Hepatocyte (in vitro differentiated cells): ENCODE data around the gene FBRSL1. TPM values are rescaled to one million over a fixed set of nuclear protein-coding genes. Genes with fewer than 3 reads are reported as not detected.

Source experiments
- DNase-seq: peaks from one replicate; pipeline ENCODE4 v3.0.0-alpha.2; 2016; ENCODE audit warnings: low spot score
- H2AFZ ChIP-seq: fragments of 200-600 bp; sonication (generic); 2 replicates; pipeline ENCODE4 v1.6.0; 2016; ENCODE audit warnings: antibody characterized with exemption, mild to moderate bottlenecking
- H3K27ac ChIP-seq: fragments of 200-600 bp; sonication (generic); 2 replicates; pipeline ENCODE4 v1.5.1; 2016; ENCODE audit warnings: mild to moderate bottlenecking
- H3K27me3 ChIP-seq: fragments of 200-600 bp; sonication (generic); 2 replicates; pipeline ENCODE4 v1.6.1; 2016
- H3K36me3 ChIP-seq: fragments of 200-600 bp; sonication (generic); replicated peaks from 2 replicates; pipeline ENCODE4 v1.5.1; 2016; ENCODE audit warnings: low read depth; ENCODE audit not compliant: insufficient read depth
- H3K4me1 ChIP-seq: fragments of 200-600 bp; sonication (generic); 2 replicates; pipeline ENCODE4 v1.5.1; 2016; ENCODE audit warnings: mild to moderate bottlenecking, moderate library complexity; ENCODE audit not compliant: insufficient read depth
- H3K4me2 ChIP-seq: fragments of 200-600 bp; sonication (generic); 2 replicates; pipeline ENCODE4 v1.6.0; 2016
- H3K4me3 ChIP-seq: fragments of 200-600 bp; sonication (generic); 2 replicates; pipeline ENCODE4 v1.5.1; 2016; ENCODE audit warnings: mild to moderate bottlenecking
- H3K79me2 ChIP-seq: fragments of 200-600 bp; sonication (generic); 2 replicates; pipeline ENCODE4 v1.6.0; 2017; ENCODE audit warnings: mild to moderate bottlenecking
- H3K9me2 ChIP-seq: fragments of 200-600 bp; sonication (generic); replicated peaks from 2 replicates; pipeline ENCODE4 v1.6.0; 2017; ENCODE audit warnings: mild to moderate bottlenecking; ENCODE audit not compliant: insufficient read depth
- H3K9me3 ChIP-seq: fragments of 200-600 bp; sonication (generic); 2 replicates; pipeline ENCODE4 v1.5.1; 2016; ENCODE audit warnings: low read depth, mild to moderate bottlenecking
- H4K20me1 ChIP-seq: fragments of 200-600 bp; sonication (generic); 2 replicates; pipeline ENCODE4 v1.6.0; 2016; ENCODE audit warnings: mild to moderate bottlenecking; ENCODE audit not compliant: insufficient read depth, poor library complexity, severe bottlenecking
- EZH2 ChIP-seq: fragments of 200-600 bp; sonication (generic); IDR thresholded peaks from 2 replicates; pipeline ENCODE4 v1.6.1; 2016; ENCODE audit warnings: antibody characterized with exemption, mild to moderate bottlenecking, borderline replicate concordance
- EZH2phosphoT487 ChIP-seq: fragments of 200-600 bp; sonication (generic); IDR thresholded peaks from one replicate; pipeline ENCODE4 v1.6.1; 2018; ENCODE audit warnings: antibody characterized with exemption, mild to moderate bottlenecking, low read depth, moderate library complexity; ENCODE audit not compliant: unreplicated experiment, severe bottlenecking
- WGBS: methylation state at CpG from one replicate; pipeline ENCODE4 v1.1.6; 2016; ENCODE audit warnings: low lambda C conversion rate; ENCODE audit errors: missing lambda C conversion rate; 5-methylcytosine and 5-hydroxymethylcytosine counted together
- polyA plus RNA-seq: library from polyadenylated mRNA; unstranded; fragments of >200 nt; fragmentation: Nextera tagmentation; extraction: Ambion mirVana; gene quantifications from 2 replicates; pipeline ENCODE4 v1.2.1, GENCODE V29; 2016
- total RNA-seq: library from RNA; depleted of rRNA; stranded (reverse); fragments of >200 nt; gene quantifications from 2 replicates; pipeline ENCODE4 v1.2.3, GENCODE V29; 2014
- TF ChIP-seq, protein P1 (sequence below): fragments of 200-600 bp; sonication (generic); IDR thresholded peaks from 2 replicates; pipeline ENCODE4 v1.5.1; 2016; ENCODE audit warnings: antibody characterized with exemption, mild to moderate bottlenecking; ENCODE audit not compliant: poor library complexity

The FBRSL1 gene
- total and polyA plus RNA-seq, 2 experiments from 2014 or later = 18.5 to 61.1 TPM

DNA sequence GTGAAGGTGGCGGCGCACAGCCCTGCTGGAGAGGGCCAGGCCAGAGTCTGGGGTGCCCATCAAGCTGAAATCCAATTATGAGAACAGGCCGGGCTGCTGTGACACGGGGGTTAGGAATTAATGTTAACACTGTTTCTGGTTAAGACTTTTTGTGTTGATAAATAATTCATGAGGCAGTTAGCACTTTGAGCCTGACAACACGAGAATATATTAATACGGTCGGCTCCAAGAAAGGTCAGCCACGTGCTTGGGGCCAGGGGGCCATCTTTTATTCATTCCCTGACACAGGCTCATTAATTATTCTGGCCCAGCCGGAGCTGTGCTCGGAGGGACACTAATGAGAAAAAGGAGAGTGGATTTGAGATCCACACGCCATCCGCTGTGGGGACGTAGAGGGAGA lies 45.1 kb downstream of the FBRSL1 start:
- H3K4me2 ChIP-seq = no peak overlapping the region

DNA sequence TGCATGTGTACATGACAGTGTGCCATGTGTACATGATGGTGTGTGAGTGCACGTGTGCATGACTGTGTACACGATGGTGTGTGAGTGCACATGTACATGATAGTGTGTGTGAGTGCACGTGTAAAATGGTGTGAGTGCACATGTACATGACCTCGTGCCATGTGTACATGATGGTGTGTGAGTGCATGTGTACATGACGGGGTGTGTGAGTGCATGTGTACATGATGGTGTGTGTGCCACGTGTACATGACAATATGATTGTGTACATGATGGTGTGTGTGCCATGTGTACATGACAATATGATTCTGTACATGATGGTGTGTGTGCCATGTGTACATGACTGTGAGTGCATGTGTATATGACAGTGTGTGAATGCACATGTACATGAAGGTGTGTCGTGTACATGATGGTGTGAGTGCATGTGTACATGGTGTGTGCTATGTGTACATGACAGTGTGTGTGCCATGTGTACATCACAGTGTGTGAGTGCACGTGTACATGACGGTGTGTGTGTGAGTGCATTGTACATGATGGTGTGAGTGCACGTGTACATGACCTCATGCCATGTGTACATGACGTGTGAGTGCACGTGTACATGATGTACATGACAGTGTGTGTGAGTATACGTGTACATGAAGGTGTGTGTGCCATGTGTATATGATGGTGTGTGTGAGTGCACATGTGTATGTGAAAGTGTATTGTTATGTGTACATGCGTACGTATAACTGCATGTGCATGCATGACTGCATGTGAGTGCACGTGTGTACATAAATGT lies 46.3 kb downstream of the FBRSL1 start:
- Histone ChIP-seq H3K36me3 (no peaks in the 10 kb centered on the region), H2AFZ (no peak overlapping the region), H3K4me3 (no peak overlapping the region), H3K79me2 (no peaks in the 10 kb centered on the region), H4K20me1 (peaks cover 4% of the 10 kb centered on the region), H3K9me2 (no peaks in the 10 kb centered on the region), H3K4me2 (no peak overlapping the region), H3K27me3 (no peaks in the 10 kb centered on the region), H3K9me3 (no peaks in the 10 kb centered on the region), H3K27ac (no peak overlapping the region), H3K4me1 (no peaks in the 10 kb centered on the region)
- TF ChIP-seq, protein P1, sequence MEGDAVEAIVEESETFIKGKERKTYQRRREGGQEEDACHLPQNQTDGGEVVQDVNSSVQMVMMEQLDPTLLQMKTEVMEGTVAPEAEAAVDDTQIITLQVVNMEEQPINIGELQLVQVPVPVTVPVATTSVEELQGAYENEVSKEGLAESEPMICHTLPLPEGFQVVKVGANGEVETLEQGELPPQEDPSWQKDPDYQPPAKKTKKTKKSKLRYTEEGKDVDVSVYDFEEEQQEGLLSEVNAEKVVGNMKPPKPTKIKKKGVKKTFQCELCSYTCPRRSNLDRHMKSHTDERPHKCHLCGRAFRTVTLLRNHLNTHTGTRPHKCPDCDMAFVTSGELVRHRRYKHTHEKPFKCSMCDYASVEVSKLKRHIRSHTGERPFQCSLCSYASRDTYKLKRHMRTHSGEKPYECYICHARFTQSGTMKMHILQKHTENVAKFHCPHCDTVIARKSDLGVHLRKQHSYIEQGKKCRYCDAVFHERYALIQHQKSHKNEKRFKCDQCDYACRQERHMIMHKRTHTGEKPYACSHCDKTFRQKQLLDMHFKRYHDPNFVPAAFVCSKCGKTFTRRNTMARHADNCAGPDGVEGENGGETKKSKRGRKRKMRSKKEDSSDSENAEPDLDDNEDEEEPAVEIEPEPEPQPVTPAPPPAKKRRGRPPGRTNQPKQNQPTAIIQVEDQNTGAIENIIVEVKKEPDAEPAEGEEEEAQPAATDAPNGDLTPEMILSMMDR = no peak
- TF ChIP-seq EZH2phosphoT487 (no peak), EZH2 (no peak)
- WGBS = 97% methylated on average over 16 of the region's 16 CpGs
- DNase-seq = no peak

More for the DNA sequence above, 45.1 kb downstream of the FBRSL1 start:
- no peaks in the 10 kb centered on the region for H3K4me1 ChIP-seq
- no peaks in the 10 kb centered on the region for H3K9me2 ChIP-seq
- no peaks in the 10 kb centered on the region for H3K79me2 ChIP-seq
- H3K27me3 ChIP-seq = no peaks in the 10 kb centered on the region
- WGBS = 96% methylated on average over 13 of the region's 13 CpGs
- no peaks in the 10 kb centered on the region for H3K36me3 ChIP-seq
- no peak for DNase-seq
- no peak overlapping the region for H3K4me3 ChIP-seq
- no peaks in the 10 kb centered on the region for H3K9me3 ChIP-seq
- no peak for TF ChIP-seq EZH2phosphoT487
- TF ChIP-seq, protein P1 = no peak
- TF ChIP-seq EZH2 = no peak
- H4K20me1 ChIP-seq = peaks cover 4% of the 10 kb centered on the region
- no peak overlapping the region for H2AFZ ChIP-seq
- H3K27ac ChIP-seq = no peak overlapping the region

DNA sequence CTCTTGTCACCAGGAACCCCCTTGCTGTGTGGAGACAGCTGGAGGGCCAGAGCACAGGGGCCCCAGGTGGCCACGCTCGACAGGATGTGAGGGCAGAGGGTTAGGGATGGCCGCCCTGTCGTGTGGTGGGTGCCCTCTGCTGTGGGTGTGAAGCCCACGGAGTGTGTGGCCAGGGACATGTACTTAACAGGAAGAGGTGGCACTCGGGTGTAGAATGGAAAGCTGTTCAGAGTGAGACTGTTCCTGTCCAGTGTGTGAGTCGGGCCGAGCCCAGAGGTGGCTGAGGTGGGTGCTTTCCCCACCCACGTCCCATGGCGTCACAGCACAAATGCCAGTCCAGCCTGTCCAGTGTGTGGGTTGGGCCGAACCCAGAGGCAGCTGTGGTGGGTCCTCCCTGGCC lies 47.1 kb downstream of the FBRSL1 start:
- no peak overlapping the region for H3K27ac ChIP-seq
- no peaks in the 10 kb centered on the region for H3K4me1 ChIP-seq
- DNase-seq = no peak
- no peaks in the 10 kb centered on the region for H3K27me3 ChIP-seq
- H4K20me1 ChIP-seq = peaks cover 4% of the 10 kb centered on the region
- no peaks in the 10 kb centered on the region for H3K9me2 ChIP-seq
- no peaks in the 10 kb centered on the region for H3K9me3 ChIP-seq
- H2AFZ ChIP-seq = no peak overlapping the region
- H3K4me2 ChIP-seq = no peak overlapping the region
- H3K36me3 ChIP-seq = no peaks in the 10 kb centered on the region
- no peaks in the 10 kb centered on the region for H3K79me2 ChIP-seq
- TF ChIP-seq EZH2 (no peak), EZH2phosphoT487 (no peak)
- TF ChIP-seq, protein P1 = no peak
- WGBS = 95% methylated on average over 11 of the region's 11 CpGs
- no peak overlapping the region for H3K4me3 ChIP-seq
